Endothelial cell of umbilical vein (primary cell): ENCODE data around the gene CDKN1C. TPM values are rescaled to one million over a fixed set of nuclear protein-coding genes. Genes with fewer than 3 reads are reported as not detected.

Experiments
- BruUV-seq: library from RNA; stranded (reverse); fragments of 400-500 nt; replicated peaks from 2 replicates; lab custom pipeline; 2021; lab: Mats Ljungman, UMichigan
- CTCF ChIA-PET: fragments of 300-600, 350-600 bp; sonication (Branson Sonifier 250); formaldehyde crosslinking; loops from one replicate; lab custom pipeline; 2021; ENCODE audit warnings: antibody characterized with exemption, inconsistent platforms; lab: Charles Lee
- POLR2A ChIA-PET: fragments of 300-600, 350-600 bp; sonication (Branson Sonifier 250); formaldehyde crosslinking; loops from one replicate; lab custom pipeline; 2021; ENCODE audit warnings: antibody characterized with exemption, inconsistent platforms; lab: Charles Lee
- DNase-seq: peaks from one replicate; pipeline ENCODE4 v3.0.0-alpha.2; 2011; ENCODE audit warnings: low read depth, low spot score
- FAIRE-seq: peaks from 2 replicates; lab custom pipeline; 2011; peaks lifted over from hg19 to GRCh38; lab: Jason Lieb, UNC
- H2AFZ ChIP-seq: 2 replicates; pipeline ENCODE4 v1.6.0; 2012; ENCODE audit warnings: low read depth, low read length, control low read depth, inconsistent platforms
- H3K27ac ChIP-seq: 2 replicates; pipeline ENCODE4 v1.5.1; 2011; ENCODE audit warnings: low read depth, mild to moderate bottlenecking, control low read depth, low read length, moderate library complexity; ENCODE audit not compliant: insufficient read depth
- H3K27me3 ChIP-seq, 2 experiments: 2 replicates each; pipeline versions ENCODE4 v1.6.0 to v1.6.1; 2011; ENCODE audit warnings: low read length in 2 of 2, mixed read lengths in 1 of 2; ENCODE audit not compliant: control insufficient read depth in 2 of 2, insufficient read depth in 2 of 2
- H3K36me3 ChIP-seq, 2 experiments: 2 replicates in 1 of 2; 3 replicates in 1 of 2; pipeline ENCODE4 v1.5.1; 2011; ENCODE audit warnings: low read length in 2 of 2, mild to moderate bottlenecking in 1 of 2, moderate library complexity in 1 of 2; ENCODE audit not compliant: control insufficient read depth in 2 of 2, insufficient read depth in 2 of 2; ENCODE audit errors: extremely low read depth in 1 of 2
- H3K4me1 ChIP-seq: 3 replicates; pipeline ENCODE4 v1.5.1; 2011; ENCODE audit warnings: mild to moderate bottlenecking, low read length; ENCODE audit not compliant: control insufficient read depth, insufficient read depth; ENCODE audit errors: extremely low read depth
- H3K4me2 ChIP-seq: 2 replicates; pipeline ENCODE4 v1.6.1; 2011; ENCODE audit warnings: low read length, control low read depth, mixed read lengths; ENCODE audit not compliant: insufficient read depth
- H3K4me3 ChIP-seq, 3 experiments: fragments of 200-600 bp in 1 of 3; sonication (generic), shearing (Covaris generic) in 1 of 3; replicated peaks in 1 of 3; 2 replicates each; pipeline ENCODE4 v1.5.1; 2011 to 2016; ENCODE audit warnings: control low read depth in 3 of 3, low read length in 3 of 3, mild to moderate bottlenecking in 2 of 3, inconsistent platforms in 1 of 3, low read depth in 1 of 3, moderate library complexity in 1 of 3; ENCODE audit not compliant: insufficient read depth in 1 of 3
- H3K79me2 ChIP-seq: 2 replicates; pipeline ENCODE4 v1.6.0; 2012; ENCODE audit warnings: low read length, inconsistent platforms; ENCODE audit not compliant: control insufficient read depth, insufficient read depth
- H3K9ac ChIP-seq: replicated peaks from 2 replicates; pipeline ENCODE3; 2011; ENCODE audit warnings: low read length, control low read depth; ENCODE audit not compliant: insufficient read depth; ENCODE audit errors: extremely low read depth
- H3K9me1 ChIP-seq: replicated peaks from 3 replicates; pipeline ENCODE4 v1.6.0; 2011; ENCODE audit warnings: mild to moderate bottlenecking, low read length; ENCODE audit not compliant: control insufficient read depth, insufficient read depth; ENCODE audit errors: extremely low read depth
- H3K9me3 ChIP-seq: replicated peaks from 2 replicates; pipeline ENCODE4 v1.5.1; 2012; ENCODE audit warnings: low read length, inconsistent platforms; ENCODE audit not compliant: control insufficient read depth, insufficient read depth
- H4K20me1 ChIP-seq: replicated peaks from 2 replicates; pipeline ENCODE3; 2011; ENCODE audit warnings: mild to moderate bottlenecking, low read length; ENCODE audit not compliant: control insufficient read depth, insufficient read depth; ENCODE audit errors: extremely low read depth
- EZH2 ChIP-seq: IDR thresholded peaks from 2 replicates; pipeline ENCODE4 v1.6.1; 2012; ENCODE audit warnings: borderline replicate concordance, low read depth, mild to moderate bottlenecking, moderate library complexity, low read length, inconsistent platforms; ENCODE audit not compliant: severe bottlenecking
- FOS ChIP-seq: IDR thresholded peaks from 2 replicates; pipeline ENCODE4 v1.6.1; 2011; ENCODE audit warnings: mild to moderate bottlenecking, low read length, moderate library complexity, borderline replicate concordance; ENCODE audit not compliant: insufficient read depth
- GATA2 ChIP-seq: IDR thresholded peaks from 2 replicates; pipeline ENCODE4 v1.7.0; 2011; ENCODE audit warnings: low read depth, mild to moderate bottlenecking, moderate library complexity, mixed read lengths, low read length; ENCODE audit not compliant: insufficient read length, insufficient read depth
- JUN ChIP-seq: IDR thresholded peaks from 2 replicates; pipeline ENCODE4 v1.6.1; 2011; ENCODE audit warnings: borderline replicate concordance, low read depth; ENCODE audit not compliant: insufficient read length, insufficient read depth
- MAX ChIP-seq: IDR thresholded peaks from 2 replicates; pipeline ENCODE4 v1.6.1; 2011; ENCODE audit not compliant: insufficient read depth, insufficient read length
- MYC ChIP-seq: IDR thresholded peaks from one replicate; pipeline ENCODE4 v1.6.1; 2011; ENCODE audit warnings: mild to moderate bottlenecking, low read depth, low read length
- POLR2A ChIP-seq: IDR thresholded peaks from 2 replicates; pipeline ENCODE4 v1.6.1; 2012; ENCODE audit warnings: low read depth, mild to moderate bottlenecking, control low read depth, low read length
- POLR2AphosphoS5 ChIP-seq: IDR thresholded peaks from 2 replicates; pipeline ENCODE4 v1.6.1; 2012; ENCODE audit warnings: low read depth, mild to moderate bottlenecking, control low read depth, low read length, moderate library complexity; ENCODE audit not compliant: insufficient read depth
- dilution Hi-C: fragments of 300-500 bp; cut with MboI; formaldehyde crosslinking; loops from one replicate; pipeline ENCODE4 v1.15.0; 2019; ENCODE audit warnings: low sequenced_read_pairs; ENCODE audit not compliant: extremely low pct_ligation_motif_present
- intact Hi-C: fragments of 100-400 bp; cut with micrococcal nuclease; formaldehyde crosslinking; loops from one replicate; pipeline ENCODE4 v1.10.0; 2022
- polyA plus RNA-seq, 4 experiments: library from polyadenylated mRNA; depleted of rRNA in 3 of 4; stranded (reverse) in 3 of 4; unstranded in 1 of 4; fragments of >200 nt; gene quantifications; 2 replicates each; pipeline versions ENCODE4 v1.2.1 to v1.2.3, GENCODE V29; 2011 to 2012; ENCODE audit warnings: missing spikeins in 1 of 4
- total RNA-seq: library from RNA; stranded (reverse); gene quantifications from 2 replicates; pipeline ENCODE4 v1.2.3, GENCODE V29; 2021
- TF ChIP-seq, protein P1 (sequence below), 2 donors: IDR thresholded peaks; 1 replicate in 1 of 2; 2 replicates in 1 of 2; pipeline ENCODE4 v1.5.1; 2011; ENCODE audit warnings: low read length in 2 of 2, mild to moderate bottlenecking in 2 of 2, moderate library complexity in 2 of 2, control low read depth in 1 of 2, inconsistent platforms in 1 of 2, low read depth in 1 of 2; ENCODE audit not compliant: insufficient read depth in 1 of 2; ENCODE audit errors: extremely low read depth in 1 of 2

Gene CDKN1C
- total and polyA plus RNA-seq, 2 donors (not counting 3 experiments of a cell fraction or from before 2014, with no cell fraction given): 4.1 to 9.0 TPM

- no peak overlapping the region for H2AFZ ChIP-seq
- FAIRE-seq (no peak), DNase-seq (no peak)
- H3K9ac ChIP-seq: no peak overlapping the region
- H3K4me2 ChIP-seq: no peak overlapping the region
- ChIA-PET POLR2A (no interaction called here), CTCF (interaction anchor here (1.1 to 16.2 kb wide), 3 partner anchors 9 to 347 kb away, joined by 3 to 711 read pairs (median 4); no protein-coding TSS in a partner anchor)
- BruUV-seq: no TSS peak
- dilution Hi-C loops (no loop called here), intact Hi-C loops (loop anchor here (10.0 kb wide), 2 partner anchors 107 to 577 kb away; partner anchors contain the start of genes C11orf21 and TSPAN32)
- no peak overlapping the region for H3K27ac ChIP-seq
- H3K9me3 ChIP-seq: no peaks in the 10 kb centered on the region
- H3K36me3 ChIP-seq: no peaks in the 10 kb centered on the region
- no peaks in the 10 kb centered on the region for H4K20me1 ChIP-seq
- TF ChIP-seq, protein P1, sequence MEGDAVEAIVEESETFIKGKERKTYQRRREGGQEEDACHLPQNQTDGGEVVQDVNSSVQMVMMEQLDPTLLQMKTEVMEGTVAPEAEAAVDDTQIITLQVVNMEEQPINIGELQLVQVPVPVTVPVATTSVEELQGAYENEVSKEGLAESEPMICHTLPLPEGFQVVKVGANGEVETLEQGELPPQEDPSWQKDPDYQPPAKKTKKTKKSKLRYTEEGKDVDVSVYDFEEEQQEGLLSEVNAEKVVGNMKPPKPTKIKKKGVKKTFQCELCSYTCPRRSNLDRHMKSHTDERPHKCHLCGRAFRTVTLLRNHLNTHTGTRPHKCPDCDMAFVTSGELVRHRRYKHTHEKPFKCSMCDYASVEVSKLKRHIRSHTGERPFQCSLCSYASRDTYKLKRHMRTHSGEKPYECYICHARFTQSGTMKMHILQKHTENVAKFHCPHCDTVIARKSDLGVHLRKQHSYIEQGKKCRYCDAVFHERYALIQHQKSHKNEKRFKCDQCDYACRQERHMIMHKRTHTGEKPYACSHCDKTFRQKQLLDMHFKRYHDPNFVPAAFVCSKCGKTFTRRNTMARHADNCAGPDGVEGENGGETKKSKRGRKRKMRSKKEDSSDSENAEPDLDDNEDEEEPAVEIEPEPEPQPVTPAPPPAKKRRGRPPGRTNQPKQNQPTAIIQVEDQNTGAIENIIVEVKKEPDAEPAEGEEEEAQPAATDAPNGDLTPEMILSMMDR (IDR thresholded peaks at IDR 0.05; ENCODE audit: extremely low read depth in 1 of 2, insufficient read depth in 1 of 2, low read depth in 1 of 2, low read length in 2 of 2): no peak
- TF ChIP-seq POLR2A: no peak
- no peak for TF ChIP-seq MAX
- no peak for TF ChIP-seq JUN
- TF ChIP-seq GATA2: no peak
- no peak for TF ChIP-seq MYC
- no peak for TF ChIP-seq EZH2
- no peak for TF ChIP-seq POLR2AphosphoS5
- TF ChIP-seq FOS: no peak
- H3K79me2 ChIP-seq: no peaks in the 10 kb centered on the region
- H3K4me3 ChIP-seq: no peak overlapping the region
- peaks cover 8% of the 10 kb centered on the region for H3K4me1 ChIP-seq
- no peaks in the 10 kb centered on the region for H3K9me1 ChIP-seq
- peaks cover 3 to 14% of the 10 kb centered on the region in 2 experiments for H3K27me3 ChIP-seq
Observed at GRCh38 chr11:2881076-2881980, 4.2 kb downstream of the CDKN1C start.
